Measurements from ENCODE around the gene EYS. TPM values are rescaled to one million over a fixed set of nuclear protein-coding genes. Genes with fewer than 3 reads are reported as not detected.

The EYS gene
- total RNA-seq (2016; rRNA removed; fragmentation: Illumina TruSeq; extraction: Trizol) = 0.07 TPM in 1 of 2 replicates, not detected in the other
- not detected in 2 replicates for total RNA-seq (2016; cell fraction: cytosol; rRNA removed; fragmentation: Illumina TruSeq; extraction: Trizol; ENCODE audit: low read depth)
- 0.02 TPM in 1 of 2 replicates, not detected in the other for total RNA-seq (2016; cell fraction: insoluble cytoplasmic fraction; rRNA removed; fragmentation: Illumina TruSeq; extraction: Trizol)
- not detected in 2 replicates for total RNA-seq (2016; cell fraction: membrane; rRNA removed; fragmentation: Illumina TruSeq; extraction: Trizol)
- not detected in 2 replicates for total RNA-seq (2016; cell fraction: nucleus; rRNA removed; fragmentation: Illumina TruSeq; extraction: Trizol)
- 0.04 and 0.29 TPM in 2 replicates for polyA plus RNA-seq (2011; rRNA removed)
- 0.13 and 0.37 TPM in 2 replicates for polyA plus RNA-seq (2011; cell fraction: cytosol; rRNA removed)
- polyA plus RNA-seq (2011; cell fraction: nucleus; rRNA removed) = 0.27 and 0.38 TPM in 2 replicates
- polyA plus RNA-seq (2012) = 0.21 and 0.32 TPM in 2 replicates
- polyA plus RNA-seq (2016; cell fraction: cytosol; fragmentation: Illumina TruSeq; extraction: Trizol; ENCODE audit: low read depth) = not detected in 2 replicates
- polyA plus RNA-seq (2016; cell fraction: insoluble cytoplasmic fraction; fragmentation: Illumina TruSeq; extraction: Trizol; ENCODE audit: low read depth) = 0.13 TPM in 1 of 2 replicates, not detected in the other
- polyA plus RNA-seq (2016; cell fraction: membrane; fragmentation: Illumina TruSeq; extraction: Trizol; ENCODE audit: low read depth) = not detected in 2 replicates
- polyA plus RNA-seq (2016; cell fraction: nucleus; fragmentation: Illumina TruSeq; extraction: Trizol; ENCODE audit: insufficient read depth, low read depth) = not detected in 2 replicates
- polyA minus RNA-seq (2011; rRNA and poly(A)+ RNA removed; ENCODE audit: low replicate concordance) = 0.02 and 0.37 TPM in 2 replicates
- not detected in 2 replicates for polyA minus RNA-seq (2011; cell fraction: cytosol; rRNA and poly(A)+ RNA removed)
- polyA minus RNA-seq (2011; cell fraction: nucleus; rRNA and poly(A)+ RNA removed) = 0.90 and 1.7 TPM in 2 replicates
- Bru-seq, nascent RNA = percentile 3 among the genes with signal in this experiment
- BruChase-seq, experiment 1, labeled RNA remaining after a 6-hour chase = percentile 1 among the genes with signal in this experiment
- BruChase-seq, experiment 2, labeled RNA remaining after a 2-hour chase = percentile 1 among the genes with signal in this experiment
- long read RNA-seq, experiment 1, partial matches to known transcripts = 1 of 2 reads
- long read RNA-seq, experiment 1, other reads (novel, unspliced or antisense) = 1 of 2 reads
- long read RNA-seq, experiment 2, partial matches to known transcripts = 0 of 3 reads
- long read RNA-seq, experiment 2, other reads (novel, unspliced or antisense) = 3 of 3 reads

GRCh38 chr6:65707126-65707826, at the start of gene EYS:
Gene EYS (minus strand): TSS chr6:65707226. CDS start chr6:65495410, 211,816 bp downstream.
- FAIRE-seq (no peak), DNase-seq (ENCODE audit: low spot score) (no peak), ATAC-seq (no peak)
- intact Hi-C loops (cut with micrococcal nuclease; ENCODE audit: unreplicated experiment) (no loop called here), in situ Hi-C loops (cut with HindIII; ENCODE audit: extremely low pct_ligation_motif_present, low pct_unique_long_range_greater_than_20kb) (no loop called here)
- no peak for TF ChIP-seq PHF20 (CRISPR knock-in tag; IDR thresholded peaks at IDR 0.05)
- TF ChIP-seq ZNF296 (CRISPR knock-in tag; conservative IDR thresholded peaks at IDR 0.05) = no peak
- TF ChIP-seq FOXP4 (CRISPR knock-in tag; IDR thresholded peaks at IDR 0.05) = no peak
- no peak for TF ChIP-seq SSRP1 (CRISPR knock-in tag; IDR thresholded peaks at IDR 0.05)
- Histone ChIP-seq H3K4me2 (ENCODE audit: low read depth, low read length) (no peak within 1 kb of the TSS), H3K36me3 (replicated peaks in 1 of 2; ENCODE audit: control insufficient read depth in 1 of 2, insufficient read depth in 2 of 2, low read length in 2 of 2) (no peaks in the 10 kb centered on the region), H2AFZ (ENCODE audit: low read length) (no peak within 1 kb of the TSS), H3K4me1 (ENCODE audit: insufficient read depth, low read length) (no peaks in the 10 kb centered on the region), H4K20me1 (ENCODE audit: insufficient read depth, low read length) (no peaks in the 10 kb centered on the region), H3K9me3 (ENCODE audit: low read length) (no peaks in the 10 kb centered on the region), H3K79me2 (ENCODE audit: insufficient read depth, low read length) (no peaks in the 10 kb centered on the region), H3K27ac (ENCODE audit: extremely low read length, insufficient read depth, low read length) (no peak within 1 kb of the TSS), H3K4me3 (replicated peaks in 1 of 3; ENCODE audit: insufficient read depth in 1 of 3, low read depth in 2 of 3, low read length in 3 of 3) (no peak within 1 kb of the TSS), H3K9ac (ENCODE audit: insufficient read depth, low read depth, low read length) (no peak within 1 kb of the TSS), H3K27me3 (ENCODE audit: control insufficient read depth in 1 of 2, insufficient read depth in 2 of 2, low read length in 2 of 2) (no peaks in the 10 kb centered on the region)
- ChIA-PET CTCF (ENCODE audit: low intra/inter-chr PET ratio, low total read pairs) (no interaction called here), POLR2A (no interaction called here)
- no TSS peak for BruUV-seq (replicated peaks)
- 28% methylated on average over 4 of the region's 4 CpGs for WGBS (ENCODE audit: low lambda C conversion rate)

All from HepG2 (cell line).